HEK293 (cell line): ENCODE results near the gene CCDC14.

Experiments used
- AEBP2 ChIP-seq: fragments of 450-650 bp; formaldehyde crosslinking; IDR thresholded peaks from 2 replicates; pipeline ENCODE4 v1.5.1; 2016; ENCODE audit warnings: missing biosample characterization, missing genetic modification characterization, borderline replicate concordance
- CTCF ChIP-seq: fragments of 450-650 bp; formaldehyde crosslinking; IDR thresholded peaks from 2 replicates; pipeline ENCODE4 v1.5.1; 2016; ENCODE audit warnings: missing biosample characterization, missing genetic modification characterization
- KLF7 ChIP-seq: fragments of 450-650 bp; formaldehyde crosslinking; IDR thresholded peaks from 2 replicates; pipeline ENCODE4 v1.5.1; 2016; ENCODE audit warnings: missing biosample characterization, missing genetic modification characterization, borderline replicate concordance
- REST ChIP-seq: fragments of 450-650 bp; formaldehyde crosslinking; IDR thresholded peaks from 2 replicates; pipeline ENCODE4 v1.5.1; 2016; ENCODE audit warnings: missing biosample characterization, missing genetic modification characterization
- ZBTB11 ChIP-seq: fragments of 450-650 bp; formaldehyde crosslinking; conservative IDR thresholded peaks from 2 replicates; pipeline ENCODE4 v1.5.1; 2016; ENCODE audit warnings: low read depth, missing biosample characterization, missing genetic modification characterization
- ZBTB17 ChIP-seq: fragments of 450-650 bp; formaldehyde crosslinking; IDR thresholded peaks from 2 replicates; pipeline ENCODE4 v1.5.1; 2016; ENCODE audit warnings: missing biosample characterization, missing genetic modification characterization
- ZNF658 ChIP-seq: fragments of 450-650 bp; formaldehyde crosslinking; IDR thresholded peaks from 2 replicates; pipeline ENCODE4; 2016; ENCODE audit warnings: missing biosample characterization, missing genetic modification characterization
- ZNF777 ChIP-seq: fragments of 450-650 bp; formaldehyde crosslinking; IDR thresholded peaks from 2 replicates; pipeline ENCODE4 v1.5.1; 2017; ENCODE audit warnings: missing biosample characterization, missing genetic modification characterization, borderline replicate concordance

- TF ChIP-seq CTCF (tag by site-specific recombination) (no peak), AEBP2 (tag by site-specific recombination) (no peak), KLF7 (tag by site-specific recombination) (no peak), ZBTB17 (tag by site-specific recombination) (no peak), ZNF658 (tag by site-specific recombination) (no peak), REST (tag by site-specific recombination) (no peak), ZNF777 (tag by site-specific recombination) (no peak), ZBTB11 (tag by site-specific recombination) (no peak)
Observed at GRCh38 chr3:123986427-123986826, 25.4 kb upstream of the CCDC14 start.
